ENCODE data around the gene FBXW4.

DNA sequence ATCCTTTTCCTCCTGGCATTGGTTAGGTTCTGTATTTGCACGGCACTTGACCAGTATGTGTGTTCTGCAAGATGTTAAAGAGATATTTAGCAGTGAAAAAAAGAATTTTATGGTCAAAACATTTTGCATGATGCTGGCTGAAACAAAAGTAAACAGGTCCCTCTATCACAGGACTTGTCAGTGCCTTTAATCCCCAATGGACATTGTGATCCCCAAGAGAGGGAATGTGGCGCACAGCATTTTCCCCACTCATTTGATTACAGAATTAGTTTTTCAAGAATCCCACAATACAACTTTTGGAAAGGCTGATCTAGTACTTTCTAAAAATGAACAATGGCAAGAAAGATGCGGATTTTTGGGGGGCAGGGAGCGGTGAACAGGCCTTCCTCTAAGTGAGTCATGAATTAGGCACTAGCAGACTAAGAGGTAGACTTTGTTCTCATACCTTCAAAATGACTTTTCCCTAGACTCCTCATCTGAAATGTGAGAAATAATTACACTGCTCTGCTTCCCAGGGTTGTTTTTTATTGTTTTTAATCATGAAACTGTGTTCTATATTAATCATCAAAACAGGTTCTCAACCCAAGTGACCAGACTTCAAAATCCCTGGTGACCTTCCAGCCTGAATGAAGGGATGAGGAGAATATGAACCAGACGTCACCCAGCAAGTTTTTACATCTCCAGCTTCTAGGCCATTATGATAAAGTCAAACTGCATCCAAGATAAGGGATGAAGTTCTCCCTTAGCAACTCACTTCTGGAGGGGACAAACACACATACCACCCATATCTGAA lies 8.6 kb downstream of the FBXW4 start:
- TF ChIP-seq CBX5 (IDR thresholded peaks at IDR 0.05; ENCODE audit: low read depth) (no peak), TAF1 (IDR thresholded peaks at IDR 0.05; ENCODE audit: borderline replicate concordance, low read depth, low read length) (no peak), JUNB (IDR thresholded peaks at IDR 0.05) (no peak), TCF12 (IDR thresholded peaks at IDR 0.05; ENCODE audit: low read depth, low read length) (no peak), CREB1 (IDR thresholded peaks at IDR 0.05; ENCODE audit: low read depth) (no peak), RAD21 (IDR thresholded peaks at IDR 0.05; ENCODE audit: insufficient read depth, low read depth, low read length) (no peak), YY1 (IDR thresholded peaks at IDR 0.05; ENCODE audit: low read depth, low read length) (no peak), BHLHE40 (IDR thresholded peaks at IDR 0.05; ENCODE audit: borderline replicate concordance in 1 of 2, low read depth in 2 of 2, low read length in 1 of 2) (no peak), BCL3 (IDR thresholded peaks at IDR 0.05; ENCODE audit: borderline replicate concordance, insufficient read depth, low read depth, low read length, poor library complexity, severe bottlenecking) (no peak), EZH2 (IDR thresholded peaks at IDR 0.05; ENCODE audit: borderline replicate concordance, control insufficient read depth, low read depth, low read length) (no peak)
- TF ChIP-seq, protein P1, sequence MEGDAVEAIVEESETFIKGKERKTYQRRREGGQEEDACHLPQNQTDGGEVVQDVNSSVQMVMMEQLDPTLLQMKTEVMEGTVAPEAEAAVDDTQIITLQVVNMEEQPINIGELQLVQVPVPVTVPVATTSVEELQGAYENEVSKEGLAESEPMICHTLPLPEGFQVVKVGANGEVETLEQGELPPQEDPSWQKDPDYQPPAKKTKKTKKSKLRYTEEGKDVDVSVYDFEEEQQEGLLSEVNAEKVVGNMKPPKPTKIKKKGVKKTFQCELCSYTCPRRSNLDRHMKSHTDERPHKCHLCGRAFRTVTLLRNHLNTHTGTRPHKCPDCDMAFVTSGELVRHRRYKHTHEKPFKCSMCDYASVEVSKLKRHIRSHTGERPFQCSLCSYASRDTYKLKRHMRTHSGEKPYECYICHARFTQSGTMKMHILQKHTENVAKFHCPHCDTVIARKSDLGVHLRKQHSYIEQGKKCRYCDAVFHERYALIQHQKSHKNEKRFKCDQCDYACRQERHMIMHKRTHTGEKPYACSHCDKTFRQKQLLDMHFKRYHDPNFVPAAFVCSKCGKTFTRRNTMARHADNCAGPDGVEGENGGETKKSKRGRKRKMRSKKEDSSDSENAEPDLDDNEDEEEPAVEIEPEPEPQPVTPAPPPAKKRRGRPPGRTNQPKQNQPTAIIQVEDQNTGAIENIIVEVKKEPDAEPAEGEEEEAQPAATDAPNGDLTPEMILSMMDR (IDR thresholded peaks at IDR 0.05 in 2 of 3, conservative IDR thresholded peaks at IDR 0.05 in 1 of 3; ENCODE audit: control insufficient read depth in 2 of 3, extremely low read depth in 1 of 3, insufficient read depth in 1 of 3, low read depth in 3 of 3, low read length in 3 of 3), result no peak

All from GM12878 (cell line).